ENCODE results near the gene PADI3.

GRCh38 chr1:17313530-17314309, 64.8 kb downstream of the PADI3 start:
- no peak for TF ChIP-seq JUN (IDR thresholded peaks at IDR 0.05)
- TF ChIP-seq POLR2A (IDR thresholded peaks at IDR 0.05; ENCODE audit: low read length) = no peak
- TF ChIP-seq MAX (IDR thresholded peaks at IDR 0.05) = no peak
- no peak for TF ChIP-seq CTCF (IDR thresholded peaks at IDR 0.05)
- TF ChIP-seq RAD21 (conservative IDR thresholded peaks at IDR 0.05 in 1 of 2, IDR thresholded peaks at IDR 0.05 in 1 of 2) = no peak
- no peak for TF ChIP-seq USF2 (IDR thresholded peaks at IDR 0.05)
- no peak for TF ChIP-seq MYC (IDR thresholded peaks at IDR 0.05; ENCODE audit: borderline replicate concordance, low read length)
- no peak for TF ChIP-seq BCL3 (IDR thresholded peaks at IDR 0.05)
- no peak for TF ChIP-seq HDAC2 (IDR thresholded peaks at IDR 0.05)

Data from A549 (cell line).